Measurements from ENCODE around the gene THSD4.

The THSD4 gene

DNA sequence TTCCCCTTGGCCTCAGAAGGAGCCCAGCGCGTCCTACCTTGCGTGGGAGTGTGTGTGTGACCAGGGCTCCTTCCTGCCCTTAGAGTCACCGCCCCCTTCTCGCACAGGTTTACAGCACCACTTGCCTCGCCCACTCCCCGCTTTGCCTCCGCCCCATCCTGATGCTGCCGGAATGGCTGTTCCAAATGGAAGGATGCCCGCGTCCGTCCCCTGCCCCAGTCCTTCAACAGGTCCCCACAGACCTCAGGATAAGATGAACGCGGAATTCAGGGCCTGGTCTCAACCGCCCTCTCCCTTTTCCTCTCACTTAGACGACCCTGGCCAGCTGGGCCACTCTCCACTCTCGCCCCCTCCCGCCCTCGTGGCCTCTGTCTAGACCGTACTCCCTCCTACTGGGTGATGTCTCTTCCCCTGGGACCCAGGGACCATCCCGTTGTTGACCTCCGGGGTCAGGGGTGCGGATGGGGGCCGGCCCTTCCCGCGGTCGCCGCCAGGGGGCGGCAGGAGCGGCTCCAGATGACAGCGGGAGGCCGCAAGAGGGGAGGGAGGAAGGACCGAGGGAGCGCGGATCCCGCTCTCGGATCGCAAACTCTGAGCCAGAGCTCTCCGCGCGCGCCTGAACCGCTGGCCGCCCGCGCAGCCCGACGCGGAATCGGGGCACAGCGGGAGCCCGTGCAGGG lies at the start of gene THSD4:
TSS of gene THSD4 (plus strand) at position 585 of the 680 bp plus-strand sequence.
- DNase-seq (ENCODE audit: low read depth in 2 of 2) = no peak

DNA sequence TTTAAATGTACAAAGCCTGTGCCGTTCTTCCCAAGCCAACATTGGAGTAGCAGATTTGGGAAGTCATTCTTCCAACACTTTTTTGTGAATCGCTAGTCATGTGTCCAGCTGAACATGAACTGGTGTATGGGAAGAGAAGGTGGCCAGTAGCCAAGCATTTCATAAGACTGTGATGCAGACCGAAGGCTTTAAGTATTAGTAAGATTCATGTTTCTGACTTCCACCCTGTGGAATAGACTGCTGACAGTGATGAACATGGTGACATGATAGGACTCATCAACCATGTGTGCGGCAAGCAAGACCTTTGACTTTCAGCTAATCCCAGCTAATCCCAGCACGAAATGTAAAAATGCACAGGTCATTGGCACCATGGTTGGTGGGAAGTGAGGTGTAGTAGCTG lies 48.3 kb upstream of the THSD4 start:
- peak in 1 of 2 experiments; percentile 62 for DNase-seq (ENCODE audit: low read depth in 2 of 2)

DNA sequence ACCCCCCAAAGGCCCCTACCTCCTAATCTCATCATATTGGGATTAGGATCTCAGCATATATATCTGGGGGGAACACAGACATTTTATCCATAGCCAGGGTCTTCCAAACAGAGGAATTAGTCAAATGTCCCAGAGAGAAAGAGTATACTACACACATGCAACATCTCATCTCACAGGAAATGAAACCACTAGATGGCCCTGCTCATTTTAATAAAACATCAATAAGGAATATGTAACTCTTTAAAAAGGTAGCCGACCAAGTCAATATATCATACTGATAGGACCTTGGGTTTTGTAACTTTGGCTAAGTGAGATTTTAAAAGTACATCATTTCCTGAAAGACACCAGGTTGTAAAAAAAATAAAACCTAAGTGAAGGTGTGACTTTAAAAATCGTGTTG lies 45.6 kb upstream of the THSD4 start:
- no peak for DNase-seq (ENCODE audit: low read depth in 2 of 2)

DNA sequence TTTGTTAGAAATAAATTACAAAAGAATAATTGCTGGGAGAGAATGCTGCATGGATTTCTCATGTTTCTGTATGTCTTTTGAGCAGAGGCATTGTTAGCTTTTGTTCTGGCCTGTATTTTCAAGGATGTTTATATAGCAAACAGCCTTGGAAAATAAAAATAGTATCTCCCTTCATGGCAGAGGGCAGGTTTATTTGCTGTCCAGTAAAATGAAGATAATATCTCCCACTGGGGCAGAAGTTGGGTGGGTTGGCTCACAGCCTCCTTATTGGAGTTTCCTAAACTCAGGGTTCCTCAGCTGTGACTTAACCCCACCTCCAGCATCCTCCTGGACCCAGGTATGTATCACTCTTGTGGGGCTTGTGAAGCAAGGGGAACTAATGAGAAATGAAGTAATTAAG lies 43.7 kb upstream of the THSD4 start:
- DNase-seq (ENCODE audit: low read depth in 2 of 2) = no peak

DNA sequence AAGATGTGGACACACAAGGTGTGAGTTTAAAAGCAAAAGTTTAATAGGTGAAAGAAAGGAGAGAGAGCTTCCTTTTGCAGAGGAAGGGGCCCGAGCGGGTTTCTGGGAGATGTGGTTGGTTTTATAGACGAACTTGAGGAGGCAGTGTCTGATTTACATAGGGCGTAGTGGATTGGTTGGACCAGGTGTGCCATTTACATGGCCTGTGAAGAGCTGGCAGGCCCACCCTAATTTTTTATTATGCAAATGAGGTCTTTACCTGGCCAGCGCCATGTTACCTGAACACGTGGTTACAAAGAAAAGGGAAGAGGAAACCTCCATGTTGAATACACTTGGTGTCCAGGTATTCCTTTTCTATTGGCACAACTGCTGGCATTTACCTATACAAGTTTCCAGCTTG lies 42.8 kb upstream of the THSD4 start:
- DNase-seq (ENCODE audit: low read depth in 2 of 2) = no peak

DNA sequence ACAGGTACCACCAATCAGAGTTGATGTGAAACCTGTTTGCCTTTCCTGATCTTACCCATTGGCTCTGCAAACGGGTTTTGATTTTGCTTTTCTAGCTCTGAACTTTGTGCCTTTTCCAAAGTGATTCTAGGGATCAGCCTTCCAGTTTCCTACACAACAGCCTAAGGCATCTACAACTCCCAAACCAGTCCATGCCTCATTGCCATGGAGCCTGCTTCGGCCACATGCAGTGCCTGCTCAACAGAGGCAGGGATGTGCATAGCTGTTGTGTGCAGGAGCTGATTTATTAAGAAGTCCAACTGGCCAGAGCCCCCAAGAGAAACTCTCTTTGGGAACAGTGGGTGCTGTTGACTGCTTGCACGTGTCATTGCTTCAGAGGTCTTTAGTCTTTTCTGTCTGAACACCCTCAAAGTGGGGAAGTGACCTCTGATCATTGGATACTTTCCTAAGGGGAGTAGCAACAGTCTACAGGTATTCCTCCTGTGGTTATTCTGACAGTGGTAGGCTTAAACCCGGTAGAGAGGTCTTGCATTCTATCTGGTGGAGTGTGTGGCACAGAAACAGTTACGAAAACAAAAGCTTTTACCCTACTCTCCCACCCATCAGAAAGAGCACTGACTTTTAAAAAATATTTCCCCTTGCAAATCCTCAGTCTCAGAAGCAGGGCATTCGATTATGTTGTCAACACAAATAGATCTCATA lies 36.6 kb upstream of the THSD4 start:
- no peak for DNase-seq (ENCODE audit: low read depth in 2 of 2)

DNA sequence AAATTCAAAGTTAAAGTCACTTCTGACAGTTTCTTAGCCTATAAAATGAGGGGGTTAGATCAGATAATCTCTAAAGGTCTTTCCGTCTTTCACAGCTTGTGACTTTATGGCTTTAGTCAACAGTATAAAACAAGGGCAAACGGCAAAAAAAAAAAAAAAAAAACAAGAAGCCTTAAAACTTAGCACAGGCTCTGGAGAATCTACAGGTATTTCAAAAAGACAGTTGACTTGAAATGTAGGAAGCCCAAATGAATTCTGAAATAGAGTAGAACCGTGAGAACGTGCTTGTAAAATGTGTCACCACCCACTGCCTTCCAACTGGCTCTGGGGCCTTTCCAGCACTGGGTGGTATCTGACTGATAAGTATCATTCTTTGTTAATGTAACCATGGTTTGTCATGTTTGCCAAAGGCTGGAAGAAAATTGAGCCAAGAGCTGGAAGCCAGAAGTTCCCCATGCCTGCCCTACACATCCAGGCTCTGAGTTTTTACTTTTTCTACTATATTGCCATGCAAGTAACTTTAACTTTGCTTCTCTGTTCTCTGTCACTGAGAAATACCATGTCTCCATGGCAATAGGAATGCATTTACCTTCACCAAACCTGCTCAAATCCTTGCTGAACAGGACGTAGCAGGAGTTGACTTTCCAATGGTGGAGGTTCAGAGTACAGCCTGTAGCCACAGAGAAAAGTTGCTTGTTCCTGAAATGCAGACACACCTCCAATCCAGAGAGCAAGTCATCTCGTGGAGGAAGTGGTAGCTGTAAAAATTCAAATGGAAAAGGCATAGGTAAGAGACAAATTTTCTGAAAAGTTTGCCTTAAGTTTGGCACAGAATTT lies 35.8 kb upstream of the THSD4 start:
- peak in 1 of 2 experiments; percentile 29 for DNase-seq (ENCODE audit: low read depth in 2 of 2)

DNA sequence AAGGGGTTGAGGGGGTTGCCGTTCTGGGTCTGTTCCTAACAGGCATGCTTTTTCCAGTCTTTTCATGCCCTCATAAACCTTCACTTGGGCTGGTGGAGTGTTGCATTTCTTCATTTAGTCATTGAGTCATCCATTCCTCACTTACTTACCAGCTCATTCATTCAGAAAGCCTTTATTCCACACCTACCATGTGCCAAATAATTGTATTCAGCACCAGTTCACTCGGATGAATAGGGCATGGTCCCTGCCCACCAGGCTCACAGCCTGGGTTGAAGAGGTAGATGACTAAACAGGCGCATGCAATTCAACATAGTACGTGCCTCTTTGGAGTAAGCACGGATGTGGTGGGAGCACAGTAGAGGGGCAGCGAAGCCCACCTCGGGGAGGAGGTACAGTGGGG lies 35.1 kb upstream of the THSD4 start:
- DNase-seq (ENCODE audit: low read depth in 2 of 2) = no peak

DNA sequence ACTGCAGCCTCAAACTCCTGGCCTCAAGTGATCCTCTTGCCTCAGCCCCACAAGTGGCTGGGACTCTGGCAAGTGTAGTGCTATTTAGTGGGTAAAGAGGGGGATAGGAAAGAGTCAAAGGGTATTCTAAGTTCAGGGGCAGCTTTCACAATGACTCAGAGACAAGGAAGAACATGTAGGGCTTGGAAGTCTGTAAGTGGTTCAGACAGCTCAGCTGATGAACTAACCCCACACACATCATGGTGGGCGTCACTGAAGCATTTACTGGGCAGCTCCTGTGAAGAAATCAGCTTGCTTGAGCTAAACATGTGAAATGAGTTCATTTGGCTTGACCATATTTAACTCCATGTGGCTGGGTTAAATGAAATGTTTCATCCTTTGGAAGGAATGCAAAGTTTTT lies 34.6 kb upstream of the THSD4 start:
- peak in 1 of 2 experiments; percentile 39 for DNase-seq (ENCODE audit: low read depth in 2 of 2)

DNA sequence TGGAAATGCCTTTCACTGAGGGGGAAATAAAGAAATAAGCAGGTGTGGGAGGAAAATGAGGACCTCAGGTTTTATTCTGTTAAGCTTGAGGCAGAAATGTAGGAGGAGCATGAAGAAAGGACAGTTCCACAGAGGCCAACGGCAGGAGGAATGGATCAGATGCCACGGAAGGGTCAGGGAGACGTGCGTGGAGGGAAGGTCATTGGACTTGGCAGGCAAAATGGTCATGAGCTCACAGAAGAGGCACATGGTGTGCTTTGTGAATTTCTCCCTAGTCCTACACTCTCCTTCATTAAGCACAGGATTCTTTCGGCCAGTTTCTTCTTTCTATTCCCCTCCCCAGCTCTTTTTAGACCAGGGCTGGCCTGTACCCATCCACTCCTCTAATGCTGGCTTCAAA lies 32.5 kb upstream of the THSD4 start:
- no peak for DNase-seq (ENCODE audit: low read depth in 2 of 2)

DNA sequence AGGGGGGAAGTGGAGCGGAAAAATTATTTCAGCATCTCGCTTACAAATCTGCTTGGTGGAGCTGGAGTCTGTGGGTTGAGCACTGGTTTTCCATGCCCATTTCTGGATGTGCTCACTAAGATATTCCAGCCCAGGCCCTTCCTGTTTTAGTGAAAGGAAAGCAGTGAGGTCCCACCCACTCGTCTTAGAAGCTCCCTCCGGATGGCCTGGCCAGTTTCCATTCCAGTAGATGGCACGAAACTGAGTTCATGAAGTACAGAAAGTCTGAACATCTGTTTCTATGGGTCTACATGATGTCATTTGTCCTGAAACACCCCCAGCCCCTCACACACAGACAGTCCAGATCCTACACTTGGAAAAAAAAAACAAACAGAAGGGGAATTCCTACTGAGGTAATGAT lies 31.9 kb upstream of the THSD4 start:
- DNase-seq (ENCODE audit: low read depth in 2 of 2) = peak in 1 of 2 experiments; percentile 15

DNA sequence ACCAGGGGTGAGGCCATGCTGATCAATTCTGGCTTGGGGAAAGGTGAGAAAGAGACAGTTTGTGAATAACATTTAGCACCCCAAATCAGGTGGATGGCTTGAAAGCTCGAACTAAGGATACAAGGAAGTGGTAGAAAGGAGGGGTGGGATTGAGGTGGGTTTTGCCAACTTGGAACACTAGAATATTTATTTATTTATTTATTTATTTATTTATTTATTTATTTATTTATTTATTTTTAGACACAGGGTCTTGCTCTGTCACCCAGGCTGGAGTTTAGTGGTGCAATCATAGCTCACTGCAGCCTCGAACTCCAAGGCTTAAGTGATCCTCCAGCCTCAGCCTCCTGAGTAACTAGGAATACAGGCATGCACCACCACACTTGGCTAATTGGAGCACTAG lies 31.0 kb upstream of the THSD4 start:
- no peak for DNase-seq (ENCODE audit: low read depth in 2 of 2)

DNA sequence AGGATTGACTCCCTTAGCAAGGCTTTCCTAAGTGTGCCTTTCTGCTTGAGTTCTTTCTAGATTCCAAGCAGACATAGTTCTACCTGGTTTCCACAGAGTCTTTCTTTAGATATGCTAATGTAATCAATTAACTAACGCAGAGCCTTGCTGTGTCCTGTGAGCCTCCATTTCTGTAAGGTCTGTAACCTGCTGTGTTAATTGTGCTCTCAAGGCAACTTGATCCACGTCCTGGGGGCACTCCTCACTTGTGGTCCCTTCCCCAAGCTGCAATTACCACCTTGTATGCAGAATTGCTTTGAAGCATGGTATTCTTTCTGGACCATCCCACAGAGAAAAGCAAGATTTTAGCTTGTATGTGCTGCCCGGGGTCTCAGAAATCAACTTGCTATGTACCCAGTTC lies 29.5 kb upstream of the THSD4 start:
- no peak for DNase-seq (ENCODE audit: low read depth in 2 of 2)

DNA sequence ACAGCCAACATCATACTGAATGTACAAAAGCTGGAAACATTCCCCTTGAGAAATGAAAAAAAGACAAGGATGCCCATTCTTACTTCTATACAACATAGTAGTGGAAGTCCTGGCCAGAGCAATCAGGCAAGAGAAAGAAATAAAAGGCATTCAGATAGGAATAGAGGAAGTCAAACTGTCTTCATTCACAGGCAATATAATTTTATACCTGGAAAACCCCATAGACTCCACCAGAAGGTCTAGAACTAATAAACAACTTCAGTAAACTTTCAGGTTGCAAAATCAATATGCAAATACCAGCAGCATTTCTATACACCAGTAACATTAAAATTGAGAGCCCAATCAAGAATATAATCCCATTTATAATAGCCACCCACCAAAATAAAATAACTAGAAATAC lies 27.1 kb upstream of the THSD4 start:
- DNase-seq (ENCODE audit: low read depth in 2 of 2) = no peak

DNA sequence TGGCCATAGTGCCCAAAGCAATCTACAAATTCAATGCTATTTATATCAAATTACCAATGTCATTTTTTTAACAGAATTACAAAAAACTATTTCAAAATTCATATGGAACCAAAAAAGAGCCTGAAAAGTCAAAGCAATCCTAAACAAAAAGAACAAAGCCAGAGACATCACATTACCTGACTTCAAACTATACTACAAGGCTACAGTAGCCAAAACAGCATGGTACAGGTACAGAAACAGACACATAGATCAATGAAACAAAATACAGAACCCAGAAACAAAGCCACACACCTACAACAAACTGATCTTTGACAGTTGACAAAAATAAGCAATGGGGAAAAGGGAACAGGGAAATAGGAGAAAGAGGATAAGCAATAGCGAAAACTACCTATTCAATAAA lies 26.6 kb upstream of the THSD4 start:
- no peak for DNase-seq (ENCODE audit: low read depth in 2 of 2)

DNA sequence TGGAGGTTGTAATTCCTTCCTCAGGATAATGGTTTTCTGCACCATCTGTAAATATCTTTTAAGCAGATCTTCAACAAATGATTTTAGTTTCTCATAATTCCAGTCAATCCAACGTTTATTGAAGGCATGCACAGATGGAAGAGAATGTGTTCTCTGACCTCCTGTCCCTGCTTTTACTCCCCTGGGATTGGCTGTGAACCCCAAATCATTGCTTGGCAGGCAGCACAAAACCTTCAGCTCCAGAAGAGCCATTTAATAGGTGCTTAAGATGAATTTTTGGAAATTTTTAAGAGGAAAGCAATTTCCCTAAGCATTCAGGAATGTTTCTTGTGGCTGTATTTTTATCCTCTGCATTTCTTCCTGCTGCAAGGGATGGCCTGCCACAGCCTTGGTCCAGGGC lies 25.5 kb upstream of the THSD4 start:
- no peak for DNase-seq (ENCODE audit: low read depth in 2 of 2)

DNA sequence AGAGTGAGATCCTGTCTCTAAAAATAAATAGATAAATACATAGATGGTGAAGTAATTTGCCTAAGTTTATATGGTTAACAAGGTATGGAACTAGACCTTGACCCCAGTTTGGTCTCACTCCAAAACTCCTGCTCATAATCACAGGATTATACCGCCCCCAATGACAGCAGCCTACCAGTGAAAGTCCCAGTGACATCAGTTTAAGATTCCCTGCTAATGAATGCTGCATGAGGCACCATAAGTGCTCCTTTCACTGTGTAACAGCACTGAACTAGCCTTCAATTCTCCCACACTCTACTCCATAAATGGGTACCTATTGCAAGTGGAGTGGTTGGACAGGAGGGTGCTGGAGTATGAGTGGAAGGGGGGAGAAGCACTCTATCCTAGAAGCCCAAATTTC lies 23.7 kb upstream of the THSD4 start:
- no peak for DNase-seq (ENCODE audit: low read depth in 2 of 2)

DNA sequence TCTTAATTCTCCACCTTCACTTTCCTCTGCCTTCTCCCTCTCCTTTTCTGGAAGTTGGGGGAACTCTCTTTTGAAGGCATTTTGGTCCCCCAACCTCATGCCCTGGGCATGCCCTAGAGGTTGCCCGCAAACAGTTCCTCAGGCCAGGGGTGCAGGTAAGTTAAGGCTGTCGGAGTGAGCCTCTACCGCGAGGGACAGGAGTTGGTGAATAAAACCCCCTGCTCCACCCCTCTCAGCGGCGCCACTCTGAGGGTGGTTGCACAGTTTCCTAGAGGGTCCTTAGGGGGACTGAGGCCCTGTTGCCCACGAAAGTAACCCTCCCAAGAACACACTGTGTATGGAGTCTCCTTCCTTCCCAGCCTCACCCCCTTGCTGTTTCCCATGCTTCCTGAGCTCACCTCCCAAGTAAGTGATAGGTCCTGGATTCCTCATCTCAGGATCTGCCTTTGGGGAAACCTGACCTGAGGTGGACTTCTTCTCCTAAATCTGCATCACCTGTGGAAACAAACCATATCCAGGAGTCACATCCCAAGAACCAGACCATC lies 23.1 kb upstream of the THSD4 start:
- DNase-seq (ENCODE audit: low read depth in 2 of 2) = no peak

DNA sequence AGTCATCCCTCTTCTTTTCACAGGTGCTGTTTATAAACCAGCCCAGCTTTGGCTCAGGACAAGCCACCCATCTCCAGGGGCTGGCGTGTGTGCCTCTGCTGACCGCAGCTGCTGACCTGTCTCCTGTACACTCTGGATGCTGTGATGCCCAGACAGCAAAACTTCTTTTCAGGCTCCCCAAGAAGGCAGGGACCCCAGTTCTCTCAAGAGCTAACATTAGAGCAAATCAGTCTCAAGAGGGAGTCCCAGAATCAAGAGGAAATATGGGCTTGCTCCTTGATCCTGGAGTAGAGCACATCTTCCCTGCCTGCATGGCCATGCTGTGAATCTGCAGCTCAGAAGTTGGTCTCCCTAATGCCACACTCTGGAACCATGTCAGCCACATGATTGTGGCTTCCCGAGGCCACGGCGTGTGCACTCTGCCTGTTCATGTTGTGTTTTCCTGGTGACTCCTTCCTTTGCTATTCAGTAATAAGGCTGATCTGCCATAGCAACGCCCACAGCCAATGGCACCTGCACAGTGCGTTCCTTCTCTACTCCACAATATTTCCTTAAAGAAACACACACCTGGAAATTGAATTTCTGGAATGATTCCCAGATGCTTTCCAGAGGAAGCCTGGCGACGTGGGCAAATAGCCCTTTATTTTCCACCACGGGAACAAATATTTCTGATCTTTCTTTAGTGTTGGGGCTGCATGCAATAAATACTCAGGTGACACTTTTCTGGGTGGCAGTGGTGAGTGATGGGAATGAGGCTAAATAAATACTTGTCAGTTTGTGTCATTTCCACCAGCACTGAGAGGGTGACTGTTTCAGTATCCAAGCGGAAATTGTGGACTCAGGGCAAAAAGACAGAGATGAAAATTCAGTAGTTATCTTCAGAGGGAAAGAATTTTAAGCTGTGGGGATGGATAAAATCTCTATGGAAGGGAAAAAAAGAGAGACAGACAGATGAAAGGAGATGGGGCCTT lies 21.9 kb upstream of the THSD4 start:
- DNase-seq (ENCODE audit: low read depth in 2 of 2) = no peak

DNA sequence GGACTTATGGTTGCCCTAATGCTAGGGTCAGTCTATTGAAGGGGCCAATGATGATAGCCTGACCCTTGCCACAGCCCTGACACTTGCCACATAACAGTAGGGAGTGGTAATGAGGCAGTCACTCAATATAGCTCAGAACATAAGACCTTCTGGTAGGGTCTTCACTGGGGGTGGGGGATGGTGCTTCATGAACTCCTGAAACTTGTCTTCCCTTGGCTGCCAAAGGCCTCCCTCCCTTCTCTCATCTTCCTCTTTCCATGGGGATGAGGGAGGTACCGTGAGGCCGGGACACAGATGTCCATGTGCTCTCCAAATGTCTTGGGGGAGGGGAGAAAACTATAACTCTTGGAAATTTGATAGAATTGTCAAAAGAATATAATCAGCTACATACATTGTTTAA lies 21.1 kb upstream of the THSD4 start:
- no peak for DNase-seq (ENCODE audit: low read depth in 2 of 2)

DNA sequence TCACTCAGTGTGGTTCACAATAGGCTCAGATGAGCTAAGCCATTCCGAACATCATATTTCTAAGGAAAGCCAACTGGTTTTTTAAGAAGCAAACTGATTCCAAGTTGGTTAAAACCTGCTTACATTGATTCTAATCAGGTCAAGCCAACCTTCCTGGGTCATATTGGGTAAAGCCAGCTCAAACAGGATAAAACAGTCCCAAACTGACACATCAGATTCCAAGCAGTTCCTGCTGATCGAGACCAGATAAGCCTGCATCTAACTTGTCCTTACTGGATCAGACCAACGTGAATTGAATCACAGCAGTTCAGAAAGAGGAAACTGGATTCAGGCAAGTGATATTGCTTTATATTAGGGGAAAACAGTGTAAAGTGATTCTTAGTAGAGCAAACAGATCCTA lies 18.6 kb upstream of the THSD4 start:
- no peak for DNase-seq (ENCODE audit: low read depth in 2 of 2)
